Aorta (tissue), 5 donors: Measurements from ENCODE around the gene ARHGAP25. TPM values are rescaled to one million over a fixed set of nuclear protein-coding genes. Genes with fewer than 3 reads are reported as not detected.

Experiments
- ATAC-seq: fragments of 200-7000 bp; cut with Tn5 transposase; one replicate; pipeline ENCODE4 v1.9.1; 2022; ENCODE audit warnings: moderate library complexity; ENCODE audit not compliant: low FRiP score
- DNase-seq, 2 donors: peaks; one replicate each; pipeline ENCODE4 v3.0.0-alpha.2; 2020
- H3K27ac ChIP-seq, 2 donors: one replicate each; pipeline ENCODE4 v1.5.1; 2013; ENCODE audit warnings: low read length in 2 of 2, mild to moderate bottlenecking in 2 of 2, moderate library complexity in 2 of 2, control low read depth in 1 of 2, inconsistent platforms in 1 of 2, low read depth in 1 of 2
- H3K27me3 ChIP-seq, 2 donors: one replicate each; pipeline ENCODE4 v1.6.1; 2013; ENCODE audit warnings: control low read depth in 1 of 2, low read length in 1 of 2, mild to moderate bottlenecking in 1 of 2, moderate library complexity in 1 of 2; ENCODE audit not compliant: insufficient read depth in 2 of 2, control insufficient read depth in 1 of 2
- H3K36me3 ChIP-seq, 2 donors: one replicate each; pipeline ENCODE4 v1.6.1; 2013; ENCODE audit warnings: control low read depth in 1 of 2, low read length in 1 of 2, mild to moderate bottlenecking in 1 of 2; ENCODE audit not compliant: insufficient read depth in 2 of 2, control insufficient read depth in 1 of 2
- H3K4me1 ChIP-seq, 2 donors: one replicate each; pipeline ENCODE4 v1.6.1; 2013; ENCODE audit warnings: low read length in 2 of 2, control low read depth in 1 of 2, mild to moderate bottlenecking in 1 of 2, moderate library complexity in 1 of 2; ENCODE audit not compliant: insufficient read depth in 2 of 2, control insufficient read depth in 1 of 2
- H3K4me3 ChIP-seq, 2 donors: one replicate each; pipeline ENCODE4 v1.5.1; 2013; ENCODE audit warnings: low read length in 2 of 2, control low read depth in 1 of 2, mild to moderate bottlenecking in 1 of 2
- H3K9me3 ChIP-seq: one replicate; pipeline ENCODE4 v1.6.1; 2013; ENCODE audit warnings: mild to moderate bottlenecking, low read length; ENCODE audit not compliant: control insufficient read depth
- WGBS, 2 donors: extraction: QIAGEN DNeasy Blood & Tissue Kit; methylation state at CpG; one replicate each; pipeline ENCODE4 v1.1.7; 2013; 5-methylcytosine and 5-hydroxymethylcytosine counted together
- intact Hi-C, 2 donors: fragments of 100-400 bp; cut with DNase I; formaldehyde crosslinking; loops; one replicate each; pipeline versions ENCODE4 v1.14.2 to v1.15.0; 2022
- polyA plus RNA-seq, 2 donors: library from polyadenylated mRNA; stranded (reverse); fragments of 200-250 nt; gene quantifications; one replicate each; pipeline ENCODE4 v1.2.3, GENCODE V29; 2013
- total RNA-seq, 2 donors: library from RNA; stranded (reverse); fragmentation: NEBNext Ultra II Directional; extraction: Animal tissue kit (Norgen Biotek cat#: 25700); gene quantifications; one replicate each; pipeline ENCODE4 v1.2.1, GENCODE V29; 2021
- donor health status: healthy with polysubstance abuse.
- donor health status: Bipolar disorder and iron deficiency.
- donor health status: DM: no; HTN: no; CAD: no.
- donor health status: DM: no; HTN: no; CAD: no.
- donor health status: DM: yes; HTN: yes; CAD: no.

Gene ARHGAP25
- total and polyA plus RNA-seq, 4 donors, result 2.6 to 21.1 (median 6.4) TPM

DNA sequence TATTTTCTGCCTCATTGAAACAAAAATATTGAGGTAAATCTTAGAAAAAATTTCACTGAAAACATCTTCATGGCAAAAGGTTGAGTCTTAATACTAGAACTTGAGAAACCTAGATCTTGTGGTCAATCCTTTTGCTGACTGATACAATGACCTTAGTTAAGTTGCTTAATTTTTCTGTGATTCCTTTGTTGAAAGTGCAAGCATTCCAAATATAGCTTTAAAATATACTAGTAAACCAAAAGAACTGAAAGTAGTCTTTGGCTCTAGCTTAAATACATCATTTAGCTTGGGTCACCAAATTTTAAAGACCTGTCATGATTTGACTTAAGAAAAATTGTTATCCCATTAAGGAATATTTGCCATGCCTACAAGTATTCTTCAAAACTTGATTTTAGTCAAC, 119.9 kb downstream of the ARHGAP25 start:
- Histone ChIP-seq H3K4me3 (no peak overlapping the region), H3K4me1 (no peaks in the 10 kb centered on the region), H3K27me3 (no peaks in the 10 kb centered on the region), H3K36me3 (no peaks in the 10 kb centered on the region), H3K27ac (no peak overlapping the region), H3K9me3 (no peaks in the 10 kb centered on the region)
- no peak for ATAC-seq
- intact Hi-C loops, result no loop called here
- no peak for DNase-seq

DNA sequence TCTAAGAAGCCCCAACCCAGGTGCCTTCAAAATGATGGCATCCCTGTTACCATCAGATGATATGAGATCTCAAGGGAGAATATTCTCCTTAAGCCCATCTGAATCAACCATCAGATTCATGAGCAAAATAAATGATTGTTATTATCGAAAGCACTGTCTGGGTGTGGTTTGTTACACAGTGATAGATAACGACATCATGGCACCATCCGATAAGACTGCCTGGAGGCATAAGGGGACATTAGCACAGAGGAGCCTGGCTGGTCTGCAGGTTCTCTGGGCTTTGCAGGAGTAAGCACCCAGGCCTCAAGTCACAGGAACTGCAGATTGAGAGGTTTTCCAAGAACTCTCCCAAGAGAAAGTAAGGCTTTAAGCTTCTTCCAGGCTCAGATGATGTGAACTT, 120.9 kb downstream of the ARHGAP25 start:
- WGBS, 2 donors, result 95 to 96% methylated on average over 3 of the region's 3 CpGs
- ATAC-seq (no peak), DNase-seq (no peak)
- no peak overlapping the region for H3K4me3 ChIP-seq
- H3K9me3 ChIP-seq, result no peaks in the 10 kb centered on the region
- no peaks in the 10 kb centered on the region for H3K36me3 ChIP-seq
- H3K27me3 ChIP-seq, result no peaks in the 10 kb centered on the region
- intact Hi-C loops, result no loop called here
- no peak overlapping the region for H3K27ac ChIP-seq
- H3K4me1 ChIP-seq, result no peaks in the 10 kb centered on the region

DNA sequence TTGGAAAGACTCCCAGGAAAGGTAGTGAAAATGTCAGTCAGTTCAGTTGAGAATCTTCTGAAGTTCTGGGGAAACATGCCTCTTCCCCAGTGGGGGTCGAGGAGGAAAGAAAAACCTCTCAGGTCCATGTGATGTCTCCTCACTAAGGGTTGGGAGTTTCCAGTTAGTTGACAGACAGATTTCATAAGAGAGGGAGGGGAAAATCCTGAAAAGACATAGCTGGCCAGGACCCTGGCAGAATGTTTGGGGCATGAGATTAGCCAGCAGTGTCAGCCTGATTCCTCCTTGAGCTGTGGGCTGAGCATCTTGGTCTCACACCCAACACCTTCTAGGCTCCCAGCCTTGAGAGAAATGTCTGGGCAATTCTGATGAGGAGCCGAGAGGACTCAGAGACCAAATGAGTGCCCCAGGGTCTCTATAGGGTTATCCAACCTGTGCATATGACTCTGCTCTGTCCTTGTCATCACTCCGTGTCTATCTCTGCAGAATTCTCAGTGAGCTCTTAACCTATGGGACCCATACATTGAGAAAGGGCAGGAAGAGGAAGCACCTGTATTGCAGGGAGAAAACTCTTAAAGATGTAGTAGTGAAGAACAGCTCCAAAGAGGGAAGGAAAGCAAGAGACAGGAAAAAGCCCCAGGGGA, 122.7 kb downstream of the ARHGAP25 start:
- Histone ChIP-seq H3K27me3 (no peaks in the 10 kb centered on the region), H3K9me3 (no peaks in the 10 kb centered on the region), H3K36me3 (no peaks in the 10 kb centered on the region), H3K4me3 (no peak overlapping the region), H3K27ac (no peak overlapping the region), H3K4me1 (no peaks in the 10 kb centered on the region)
- intact Hi-C loops, result no loop called here
- no peak for DNase-seq
- 78 to 85% methylated on average over 3 of the region's 3 CpGs for WGBS, 2 donors
- ATAC-seq, result no peak

DNA sequence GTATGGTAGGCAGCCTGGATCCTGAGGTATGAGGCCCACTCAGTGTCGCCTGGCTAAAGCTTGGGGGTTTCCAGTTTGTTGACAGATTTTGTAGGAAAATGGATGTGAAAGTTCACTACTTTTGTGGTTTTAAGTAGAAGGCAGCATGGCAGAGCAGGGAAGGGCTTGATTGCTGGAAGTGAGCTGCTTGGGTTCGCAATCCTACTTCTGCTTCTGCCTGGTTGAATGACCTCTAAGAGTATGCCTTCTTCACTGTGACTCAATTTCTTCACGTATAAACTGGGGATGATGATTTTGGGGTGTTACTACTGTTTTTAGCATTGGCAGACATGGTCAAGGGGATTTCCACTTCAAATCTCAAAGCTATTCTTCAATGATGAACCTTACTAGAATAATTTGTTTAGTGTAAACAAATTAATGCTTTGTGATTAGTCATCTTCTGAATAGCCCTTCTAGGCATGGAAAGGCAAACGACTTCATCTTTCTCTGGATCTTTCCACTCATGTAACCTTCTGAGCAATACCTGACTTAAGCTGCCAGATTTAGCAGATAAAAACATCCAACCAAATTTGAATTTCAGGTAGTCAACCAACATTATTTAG, 123.3 kb downstream of the ARHGAP25 start:
- no peak for ATAC-seq

DNA sequence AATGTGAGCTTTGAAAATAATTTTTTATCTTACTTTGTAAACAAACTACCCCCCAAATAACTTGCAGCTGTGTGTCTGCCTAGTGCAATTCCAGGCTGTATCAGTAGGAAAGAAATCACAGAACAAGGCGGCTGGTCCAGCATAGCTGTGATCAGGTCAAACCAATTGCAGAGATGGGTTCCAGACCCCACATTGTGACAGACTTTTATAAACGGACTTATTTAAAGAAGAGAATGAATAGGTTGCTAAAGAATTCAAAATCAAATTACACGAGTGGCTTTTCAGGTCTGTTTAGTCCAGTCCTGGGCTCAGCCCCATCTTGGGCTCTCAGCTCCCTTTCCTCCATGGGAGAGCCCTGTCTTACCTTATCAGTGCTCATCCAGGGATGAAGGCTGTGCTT, 125.5 kb downstream of the ARHGAP25 start:
- 61 to 68% methylated on average over 3 of the region's 3 CpGs for WGBS, 2 donors
- H3K4me1 ChIP-seq, result no peaks in the 10 kb centered on the region

More for the DNA sequence above, 123.3 kb downstream of the ARHGAP25 start:
- H3K36me3 ChIP-seq, result no peaks in the 10 kb centered on the region
- intact Hi-C loops, result no loop called here
- DNase-seq, result no peak
- H3K4me1 ChIP-seq, result no peaks in the 10 kb centered on the region
- WGBS, 2 donors, result 85 to 88% methylated on average over 4 of the region's 4 CpGs
- H3K27ac ChIP-seq, result no peak overlapping the region
- no peaks in the 10 kb centered on the region for H3K27me3 ChIP-seq
- H3K9me3 ChIP-seq, result no peaks in the 10 kb centered on the region
- no peak overlapping the region for H3K4me3 ChIP-seq

DNA sequence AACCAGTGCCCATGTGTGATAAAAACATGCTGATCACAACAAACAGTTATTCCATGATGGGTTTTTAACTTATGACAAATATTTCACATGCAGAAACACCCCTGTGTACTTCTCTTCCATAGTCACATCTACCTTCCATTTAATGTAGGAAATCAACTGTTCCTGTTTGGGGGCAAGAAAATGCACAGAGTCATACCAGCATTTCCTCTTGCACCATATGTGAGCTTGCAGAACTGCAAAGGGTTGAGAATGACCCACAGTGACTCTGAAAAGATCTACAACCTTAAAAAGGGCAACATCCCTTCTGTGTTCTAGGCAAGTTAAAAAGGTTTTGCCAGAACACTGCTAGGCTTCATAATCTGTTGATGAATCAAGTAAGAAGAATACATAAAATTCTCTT, 126.7 kb downstream of the ARHGAP25 start:
- Histone ChIP-seq H3K4me1 (no peaks in the 10 kb centered on the region), H3K27me3 (peaks cover 0 to 2% of the 10 kb centered on the region in 2 donors), H3K36me3 (no peaks in the 10 kb centered on the region), H3K27ac (no peak overlapping the region), H3K4me3 (no peak overlapping the region), H3K9me3 (no peaks in the 10 kb centered on the region)
- DNase-seq (no peak), ATAC-seq (no peak)
- intact Hi-C loops, result no loop called here

More for the DNA sequence above, 125.5 kb downstream of the ARHGAP25 start:
- H3K36me3 ChIP-seq, result no peaks in the 10 kb centered on the region
- intact Hi-C loops, result no loop called here
- peaks cover 0 to 2% of the 10 kb centered on the region in 2 donors for H3K27me3 ChIP-seq
- no peak overlapping the region for H3K27ac ChIP-seq
- no peaks in the 10 kb centered on the region for H3K9me3 ChIP-seq
- DNase-seq, result no peak
- no peak for ATAC-seq
- H3K4me3 ChIP-seq, result no peak overlapping the region

DNA sequence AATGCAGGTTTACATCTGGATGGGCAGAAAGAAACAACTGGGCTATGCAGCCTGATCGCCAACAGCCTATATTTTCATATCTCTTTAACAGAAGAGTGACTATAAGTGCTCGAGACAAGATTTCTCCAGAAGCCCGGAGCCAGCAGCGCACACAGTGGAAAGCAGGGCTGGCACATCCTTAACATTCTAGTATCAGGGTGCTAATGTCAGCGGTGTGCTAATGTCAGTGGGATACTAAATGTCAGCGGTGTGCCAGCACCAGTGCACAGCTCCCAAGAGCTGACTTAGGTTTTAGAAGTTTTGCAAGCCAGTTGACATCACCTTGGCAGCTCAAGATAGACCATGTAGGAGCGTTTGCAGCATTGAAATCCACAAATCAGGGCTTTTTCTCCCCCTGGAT, 128.3 kb downstream of the ARHGAP25 start:
- no peak for ATAC-seq
- 49 to 55% methylated on average over 7 of the region's 7 CpGs for WGBS, 2 donors
- no peaks in the 10 kb centered on the region for H3K4me1 ChIP-seq
- no peaks in the 10 kb centered on the region for H3K36me3 ChIP-seq
- intact Hi-C loops, result no loop called here
- DNase-seq, result no peak
- peaks cover 0 to 2% of the 10 kb centered on the region in 2 donors for H3K27me3 ChIP-seq
- no peak overlapping the region for H3K4me3 ChIP-seq
- no peak overlapping the region for H3K27ac ChIP-seq
- no peaks in the 10 kb centered on the region for H3K9me3 ChIP-seq

DNA sequence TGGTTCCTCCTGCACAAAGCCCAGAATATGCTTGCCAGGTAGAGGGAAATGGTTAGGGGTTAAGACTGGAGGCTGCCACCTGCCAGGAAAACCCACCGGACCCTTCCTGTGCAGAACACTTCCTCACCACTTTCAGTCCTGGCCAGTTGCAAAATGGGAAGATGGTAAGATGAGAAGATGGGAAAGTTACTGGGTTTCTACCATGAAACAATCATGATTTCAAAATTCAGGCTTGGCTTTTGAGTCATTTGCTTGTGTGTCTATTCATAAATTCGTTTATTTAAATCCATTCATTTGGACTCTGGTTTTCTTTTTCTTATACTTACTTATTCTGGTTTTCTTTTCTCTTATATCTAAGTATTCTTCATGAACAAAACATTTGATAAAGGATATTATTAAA, 129.4 kb downstream of the ARHGAP25 start:
- 86 to 90% methylated on average over 2 of the region's 2 CpGs for WGBS, 2 donors
- no peak overlapping the region for H3K4me3 ChIP-seq
- no peaks in the 10 kb centered on the region for H3K4me1 ChIP-seq
- H3K27ac ChIP-seq, result no peak overlapping the region
- intact Hi-C loops, result no loop called here
- ATAC-seq, result no peak
- H3K27me3 ChIP-seq, result peaks cover 0 to 2% of the 10 kb centered on the region in 2 donors
- H3K9me3 ChIP-seq, result no peaks in the 10 kb centered on the region
- H3K36me3 ChIP-seq, result no peaks in the 10 kb centered on the region
- DNase-seq, result no peak

DNA sequence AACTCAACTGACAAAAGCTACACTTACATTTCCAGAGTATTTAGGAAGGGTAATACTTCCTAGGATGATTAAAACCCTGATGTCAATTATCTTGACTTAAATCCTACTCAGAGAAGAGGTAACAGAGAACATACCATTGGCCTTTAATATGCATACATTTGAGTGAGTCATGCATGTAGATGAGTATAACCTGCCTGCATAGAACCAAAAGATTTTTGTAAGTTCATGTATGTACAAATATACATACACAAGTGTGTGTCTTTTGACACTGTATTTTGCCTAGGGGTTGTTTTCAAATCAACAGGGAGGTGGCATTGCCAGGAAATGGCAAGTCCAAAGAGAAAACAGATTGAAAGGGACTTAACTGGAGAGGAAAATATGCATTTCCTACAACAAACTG, 130.5 kb downstream of the ARHGAP25 start:
- Histone ChIP-seq H3K4me3 (no peak overlapping the region), H3K27ac (no peak overlapping the region), H3K27me3 (peaks cover 0 to 2% of the 10 kb centered on the region in 2 donors), H3K36me3 (no peaks in the 10 kb centered on the region), H3K4me1 (no peaks in the 10 kb centered on the region), H3K9me3 (no peaks in the 10 kb centered on the region)
- intact Hi-C loops, result no loop called here
- no peak for ATAC-seq
- no peak for DNase-seq
